SK-N-SH (cell line): ENCODE data around the gene KRTAP10-2. TPM values are rescaled to one million over a fixed set of nuclear protein-coding genes. Genes with fewer than 3 reads are reported as not detected.

ENCODE experiments used
- CTCF ChIA-PET: fragments of 300-600, 350-600 bp; formaldehyde crosslinking; extraction: SDS; loops from one replicate; lab custom pipeline; 2021; lab: Yijun Ruan, JAX
- POLR2A ChIA-PET: fragments of 350-600 bp; sonication (Branson Sonifier 250); formaldehyde crosslinking; extraction: SDS; loops from one replicate; lab custom pipeline; 2020; ENCODE audit warnings: antibody characterized with exemption, inconsistent platforms; lab: Yijun Ruan, JAX
- DNase-seq: peaks from one replicate; pipeline ENCODE4 v3.0.0; 2012
- H2AFZ ChIP-seq: fragments of 200-600 bp; sonication (generic); 2 replicates; pipeline ENCODE4 v1.8.1; 2016; ENCODE audit warnings: antibody characterized with exemption, mild to moderate bottlenecking, low read depth
- H3F3A ChIP-seq: fragments of 200-600 bp; sonication (generic); replicated peaks from 2 replicates; pipeline ENCODE3; 2016; ENCODE audit warnings: antibody characterized with exemption, mild to moderate bottlenecking; ENCODE audit not compliant: insufficient read depth
- H3K27ac ChIP-seq, 2 experiments: fragments of 200-500 bp in 1 of 2; fragments of 200-600 bp in 1 of 2; sonication (Bioruptor generic) in 1 of 2; sonication (generic), shearing (Covaris generic) in 1 of 2; 2 replicates each; pipeline versions ENCODE4 v1.5.1 to v1.6.1; 2014 to 2016; ENCODE audit warnings: low read depth in 2 of 2, inconsistent platforms in 1 of 2, low read length in 1 of 2, mild to moderate bottlenecking in 1 of 2, mixed read lengths in 1 of 2
- H3K27me3 ChIP-seq: fragments of 200-600 bp; sonication (generic), shearing (Covaris generic); 2 replicates; pipeline ENCODE4 v1.6.1; 2016; ENCODE audit warnings: mixed run types; ENCODE audit not compliant: insufficient read depth
- H3K36me3 ChIP-seq, 2 experiments: fragments of 200-500 bp in 1 of 2; fragments of 200-600 bp in 1 of 2; sonication (Bioruptor generic) in 1 of 2; sonication (generic) in 1 of 2; replicated peaks in 1 of 2; 2 replicates each; pipeline versions ENCODE3 to v1.5.1; 2014 to 2016; ENCODE audit warnings: low read length in 1 of 2, mild to moderate bottlenecking in 1 of 2; ENCODE audit not compliant: insufficient read depth in 2 of 2, control insufficient read depth in 1 of 2
- H3K4me1 ChIP-seq, 2 experiments: fragments of 200-500 bp in 1 of 2; fragments of 200-600 bp in 1 of 2; sonication (Bioruptor generic) in 1 of 2; sonication (generic), shearing (Covaris generic) in 1 of 2; 2 replicates each; pipeline versions ENCODE4 v1.5.1 to v1.6.1; 2014 to 2016; ENCODE audit warnings: low read depth in 1 of 2, low read length in 1 of 2, mixed run types in 1 of 2; ENCODE audit not compliant: insufficient read depth in 2 of 2, control insufficient read depth in 1 of 2
- H3K4me2 ChIP-seq: fragments of 200-600 bp; sonication (generic), shearing (Covaris generic); 2 replicates; pipeline ENCODE4 v1.6.1; 2017; ENCODE audit warnings: mixed run types
- H3K4me3 ChIP-seq, 2 experiments: fragments of 200-500 bp in 1 of 2; fragments of 200-600 bp in 1 of 2; sonication (Bioruptor generic) in 1 of 2; sonication (generic), shearing (Covaris generic) in 1 of 2; 2 replicates each; pipeline versions ENCODE4 v1.5.1 to v1.8.1; 2014 to 2016; ENCODE audit warnings: low read depth in 2 of 2, inconsistent platforms in 1 of 2, low read length in 1 of 2, mild to moderate bottlenecking in 1 of 2, mixed read lengths in 1 of 2, moderate library complexity in 1 of 2
- H3K79me2 ChIP-seq: fragments of 200-600 bp; sonication (generic); 2 replicates; pipeline ENCODE4 v1.8.1; 2017; ENCODE audit warnings: mild to moderate bottlenecking; ENCODE audit not compliant: insufficient read depth
- H3K9ac ChIP-seq: fragments of 200-600 bp; sonication (generic); 2 replicates; pipeline ENCODE4 v1.6.1; 2017; ENCODE audit warnings: mixed run types
- H3K9me2 ChIP-seq: fragments of 200-600 bp; sonication (generic); 2 replicates; pipeline ENCODE4 v1.6.1; 2017; ENCODE audit warnings: mixed run types
- H3K9me3 ChIP-seq: fragments of 200-600 bp; sonication (generic); 2 replicates; pipeline ENCODE4 v1.6.1; 2017; ENCODE audit warnings: mixed run types, mild to moderate bottlenecking, moderate library complexity
- H4K20me1 ChIP-seq: fragments of 200-600 bp; sonication (generic); 2 replicates; pipeline ENCODE4 v1.6.1; 2017; ENCODE audit warnings: mild to moderate bottlenecking, mixed run types; ENCODE audit not compliant: insufficient read depth
- EP300 ChIP-seq, 2 experiments: IDR thresholded peaks; 2 replicates each; pipeline versions ENCODE4 v1.4.0 to v1.6.1; 2012; ENCODE audit warnings: borderline replicate concordance in 1 of 2, low read depth in 1 of 2, low read length in 1 of 2
- EZH2phosphoT487 ChIP-seq: fragments of 200-600 bp; sonication (generic); IDR thresholded peaks from 2 replicates; pipeline ENCODE4 v1.6.1; 2017; ENCODE audit warnings: low read depth, mixed run types, mild to moderate bottlenecking, antibody characterized with exemption, moderate library complexity, borderline replicate concordance
- FOSL2 ChIP-seq: IDR thresholded peaks from 2 replicates; pipeline ENCODE4 v1.4.0; 2012; ENCODE audit warnings: low read depth, mild to moderate bottlenecking, moderate library complexity, borderline replicate concordance
- GATA2 ChIP-seq: sonication (generic); formaldehyde crosslinking; IDR thresholded peaks from 2 replicates; pipeline ENCODE4 v1.5.0; 2020; ENCODE audit warnings: mild to moderate bottlenecking, missing genetic modification reagents
- JUND ChIP-seq: IDR thresholded peaks from 2 replicates; pipeline ENCODE4 v1.4.0; 2012
- MEF2A ChIP-seq: IDR thresholded peaks from 2 replicates; pipeline ENCODE4 v1.4.0; 2012; ENCODE audit warnings: low read depth, borderline replicate concordance
- NFIC ChIP-seq: IDR thresholded peaks from 2 replicates; pipeline ENCODE4 v1.4.0; 2012; ENCODE audit warnings: borderline replicate concordance
- PBX3 ChIP-seq: IDR thresholded peaks from 2 replicates; pipeline ENCODE4; 2012
- RAD21 ChIP-seq: IDR thresholded peaks from 2 replicates; pipeline ENCODE4 v1.6.1; 2012; ENCODE audit warnings: mild to moderate bottlenecking, low read length
- RCOR1 ChIP-seq: fragments of 150-350 bp; IDR thresholded peaks from 2 replicates; pipeline ENCODE4 v1.6.1; 2017; ENCODE audit warnings: antibody characterized with exemption, low read length
- TAF1 ChIP-seq: IDR thresholded peaks from 2 replicates; pipeline ENCODE4 v1.6.1; 2012; ENCODE audit warnings: low read depth, mild to moderate bottlenecking, low read length, moderate library complexity, borderline replicate concordance
- TCF12 ChIP-seq: IDR thresholded peaks from 2 replicates; pipeline ENCODE4 v1.4.0; 2012
- TEAD4 ChIP-seq: IDR thresholded peaks from 2 replicates; pipeline ENCODE4 v1.4.0; 2012; ENCODE audit warnings: mild to moderate bottlenecking, borderline replicate concordance; ENCODE audit not compliant: insufficient read depth
- USF1 ChIP-seq: IDR thresholded peaks from 2 replicates; pipeline ENCODE4 v1.4.0; 2012; ENCODE audit warnings: low read depth, borderline replicate concordance
- WGBS: methylation state at CpG from one replicate; pipeline ENCODE4 v1.1.6; 2017; ENCODE audit warnings: low lambda C conversion rate; 5-methylcytosine and 5-hydroxymethylcytosine counted together
- polyA plus RNA-seq, 3 experiments: library from polyadenylated mRNA; depleted of rRNA; stranded (reverse); fragments of >200 nt; gene quantifications; 2 replicates each; pipeline ENCODE4 v1.2.3, GENCODE V29; 2012
- TF ChIP-seq, protein P1 (sequence below): fragments of 150-350 bp; IDR thresholded peaks from 2 replicates; pipeline ENCODE4 v1.6.1; 2016; ENCODE audit warnings: mild to moderate bottlenecking, low read depth, low read length

Gene KRTAP10-2
- polyA plus RNA-seq, 1 of the 3 experiments (the other 2 are of a cell fraction): not detected

DNA sequence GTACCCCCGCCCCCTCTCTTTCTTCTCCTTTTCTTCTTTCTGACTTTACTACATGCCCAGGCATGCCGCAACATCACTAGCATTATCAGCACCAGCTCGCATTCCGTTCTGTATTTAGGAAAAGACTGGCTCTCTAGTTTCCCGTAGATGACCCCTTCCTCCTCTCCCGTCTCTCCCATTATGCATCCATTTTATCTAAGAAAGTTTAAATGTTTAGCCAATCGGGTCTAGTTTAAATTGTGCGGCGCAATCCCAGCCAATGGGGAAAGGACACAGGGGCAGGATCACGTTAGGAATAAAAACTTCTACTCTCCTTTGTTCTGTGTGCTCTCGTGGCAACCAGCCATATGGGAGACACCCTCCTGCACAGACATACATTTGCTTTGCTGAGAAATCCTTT is 46.8 kb upstream of the KRTAP10-2 start:
- Histone ChIP-seq H3K27me3 (peaks cover 19% of the 10 kb centered on the region), H3K79me2 (no peaks in the 10 kb centered on the region), H3K4me1 (peaks cover 0 to 2% of the 10 kb centered on the region in 2 experiments; a peak in 1 of 4 replicates), H2AFZ (peak overlapping the region; percentile 30; the same call in 1 of the 2 replicates), H3K4me3 (no peak overlapping the region), H3K27ac (no peak overlapping the region), H4K20me1 (no peaks in the 10 kb centered on the region), H3K9ac (no peak overlapping the region), H3K9me3 (no peaks in the 10 kb centered on the region), H3K4me2 (no peak overlapping the region), H3F3A (no peaks in the 10 kb centered on the region), H3K36me3 (no peaks in the 10 kb centered on the region), H3K9me2 (no peaks in the 10 kb centered on the region)
- no peak for DNase-seq
- POLR2A ChIA-PET: no interaction called here
- WGBS: 57% methylated on average over 11 of the region's 11 CpGs
- CTCF ChIA-PET: no interaction called here
- no peak for TF ChIP-seq TEAD4
- TF ChIP-seq TAF1: no peak
- no peak for TF ChIP-seq RCOR1
- no peak for TF ChIP-seq PBX3
- TF ChIP-seq, protein P1, sequence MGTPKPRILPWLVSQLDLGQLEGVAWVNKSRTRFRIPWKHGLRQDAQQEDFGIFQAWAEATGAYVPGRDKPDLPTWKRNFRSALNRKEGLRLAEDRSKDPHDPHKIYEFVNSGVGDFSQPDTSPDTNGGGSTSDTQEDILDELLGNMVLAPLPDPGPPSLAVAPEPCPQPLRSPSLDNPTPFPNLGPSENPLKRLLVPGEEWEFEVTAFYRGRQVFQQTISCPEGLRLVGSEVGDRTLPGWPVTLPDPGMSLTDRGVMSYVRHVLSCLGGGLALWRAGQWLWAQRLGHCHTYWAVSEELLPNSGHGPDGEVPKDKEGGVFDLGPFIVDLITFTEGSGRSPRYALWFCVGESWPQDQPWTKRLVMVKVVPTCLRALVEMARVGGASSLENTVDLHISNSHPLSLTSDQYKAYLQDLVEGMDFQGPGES: no peak
- no peak for TF ChIP-seq GATA2 (CRISPR knock-in tag)
- no peak for TF ChIP-seq EP300 (IDR thresholded peaks at IDR 0.05; ENCODE audit: borderline replicate concordance in 1 of 2, low read depth in 1 of 2, low read length in 1 of 2)
- TF ChIP-seq EZH2phosphoT487: no peak

DNA sequence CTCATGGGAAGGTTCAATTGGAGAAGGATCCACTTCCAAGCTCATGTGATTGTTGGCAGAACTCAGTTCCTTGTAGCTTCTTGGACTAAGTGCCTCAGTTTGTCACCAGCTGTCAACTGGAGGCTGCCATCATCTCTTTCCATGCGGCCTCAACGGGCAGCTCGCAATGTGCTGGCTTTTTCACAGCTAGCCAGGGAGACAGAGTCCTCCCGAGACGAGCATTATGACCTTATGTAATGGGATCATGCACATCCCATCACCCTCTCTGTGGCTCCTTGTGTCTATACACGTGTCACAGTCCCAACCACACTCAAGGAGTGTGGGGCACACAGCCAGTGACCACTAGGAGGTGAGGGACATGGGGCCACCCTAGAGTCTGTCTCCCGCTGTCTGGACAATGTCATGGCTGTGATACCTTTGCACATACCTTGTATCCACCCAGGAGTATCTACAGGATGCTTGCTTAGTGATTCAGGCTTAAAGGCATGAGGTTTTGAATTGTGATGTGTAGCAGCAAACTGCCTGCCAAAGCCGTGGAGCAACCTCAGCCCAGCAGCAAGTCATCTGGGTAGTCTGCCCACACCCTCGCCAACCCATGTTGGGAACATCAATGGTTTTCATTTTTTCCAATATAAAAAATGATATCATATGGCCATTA is 44.9 kb upstream of the KRTAP10-2 start:
- DNase-seq: no peak

More for the DNA sequence above, 44.9 kb upstream of the KRTAP10-2 start:
- POLR2A ChIA-PET: no interaction called here
- Histone ChIP-seq H3K9me2 (no peaks in the 10 kb centered on the region), H3K27ac (no peak overlapping the region)
- WGBS: 23% methylated on average over 7 of the region's 9 CpGs
- TF ChIP-seq MEF2A: no peak
- no peak for TF ChIP-seq TCF12
- TF ChIP-seq RAD21: no peak
- no peak for TF ChIP-seq FOSL2
- no peak for TF ChIP-seq USF1
- no peak for TF ChIP-seq JUND
- no peak for TF ChIP-seq TAF1
- TF ChIP-seq NFIC: no peak
- TF ChIP-seq, all 33 proteins: peak for 0
- Histone ChIP-seq H4K20me1 (no peaks in the 10 kb centered on the region), H3F3A (no peaks in the 10 kb centered on the region), H3K4me1 (peaks cover 0 to 2% of the 10 kb centered on the region in 2 experiments; a peak in 1 of 4 replicates), H3K4me2 (no peak overlapping the region), H3K36me3 (no peaks in the 10 kb centered on the region), H3K9me3 (no peaks in the 10 kb centered on the region), H3K4me3 (no peak overlapping the region), H3K9ac (no peak overlapping the region), H3K79me2 (no peaks in the 10 kb centered on the region), H2AFZ (peak overlapping the region; percentile 59; the same call in 1 of the 2 replicates), H3K27me3 (peaks cover 8% of the 10 kb centered on the region; the same call in 1 of the 2 replicates)
- CTCF ChIA-PET: interaction anchor here (0.7 to 1.7 kb wide), 3 partner anchors 12 to 299 kb away, joined by 3 to 5 read pairs (median 3); partner anchors contain the start of gene KRTAP10-5
